Stimulated activated CD8-positive, alpha-beta memory T cell treated with anti-CD3 and anti-CD28 coated beads, Interleukin-7, amount 100 ng/mL, for 4 hours (primary cell): Measurements from ENCODE around the gene AMDHD1.

Source experiments
- DNase-seq, 2 donors: peaks; one replicate each; pipeline ENCODE4 v3.0.0-alpha.2; 2020; ENCODE audit warnings: low read depth in 2 of 2

AMDHD1 gene, protein sequence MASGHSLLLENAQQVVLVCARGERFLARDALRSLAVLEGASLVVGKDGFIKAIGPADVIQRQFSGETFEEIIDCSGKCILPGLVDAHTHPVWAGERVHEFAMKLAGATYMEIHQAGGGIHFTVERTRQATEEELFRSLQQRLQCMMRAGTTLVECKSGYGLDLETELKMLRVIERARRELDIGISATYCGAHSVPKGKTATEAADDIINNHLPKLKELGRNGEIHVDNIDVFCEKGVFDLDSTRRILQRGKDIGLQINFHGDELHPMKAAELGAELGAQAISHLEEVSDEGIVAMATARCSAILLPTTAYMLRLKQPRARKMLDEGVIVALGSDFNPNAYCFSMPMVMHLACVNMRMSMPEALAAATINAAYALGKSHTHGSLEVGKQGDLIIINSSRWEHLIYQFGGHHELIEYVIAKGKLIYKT

DNA sequence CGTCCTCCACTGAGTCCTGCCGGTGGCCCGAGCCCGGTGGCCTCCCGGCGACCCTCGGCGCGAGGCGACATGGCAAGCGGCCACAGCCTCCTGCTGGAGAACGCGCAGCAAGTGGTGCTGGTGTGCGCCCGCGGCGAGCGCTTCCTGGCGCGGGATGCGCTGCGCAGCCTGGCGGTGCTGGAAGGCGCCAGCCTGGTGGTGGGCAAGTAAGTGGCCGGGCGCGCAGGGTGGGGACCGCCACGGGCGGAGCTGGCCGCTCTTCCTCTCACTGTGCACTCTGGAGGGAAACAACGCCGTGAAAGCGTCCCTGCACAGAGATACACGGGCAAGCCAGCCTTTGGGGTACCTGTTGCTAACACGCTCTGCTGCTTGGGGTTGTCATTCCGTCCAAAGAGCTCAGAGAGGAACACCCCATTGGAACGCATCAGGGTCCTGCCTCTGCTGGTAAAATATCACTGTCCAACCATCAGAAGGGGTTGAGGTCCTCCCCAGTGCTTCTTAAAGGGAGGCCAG lies at the start of gene AMDHD1:
AMDHD1 (plus strand) TSS at position 2 of the 513 bp plus-strand sequence; CDS start at position 70, 68 bp downstream.
- peak in 1 of 2 donors; percentile 51 for DNase-seq

DNA sequence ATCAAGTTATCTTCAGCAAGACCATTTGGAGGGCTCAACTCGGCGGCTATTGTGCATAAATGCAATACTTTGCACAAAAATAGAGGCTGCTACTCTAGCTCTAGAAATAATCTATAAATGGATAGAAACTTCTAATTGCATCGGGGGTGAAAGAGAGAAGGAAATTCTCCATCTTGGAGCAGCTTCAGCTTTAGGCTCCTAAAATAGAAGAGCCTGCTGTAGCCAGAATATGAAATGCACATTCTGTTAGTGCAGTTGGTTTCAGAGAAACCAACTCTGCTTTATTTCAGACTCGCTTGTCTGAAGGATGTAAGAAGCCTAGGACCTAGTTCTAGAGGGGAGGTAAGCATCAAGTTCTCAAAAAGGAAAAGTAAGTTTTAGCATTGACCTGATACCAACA lies 46.3 kb upstream of the AMDHD1 start:
- no peak for DNase-seq

DNA sequence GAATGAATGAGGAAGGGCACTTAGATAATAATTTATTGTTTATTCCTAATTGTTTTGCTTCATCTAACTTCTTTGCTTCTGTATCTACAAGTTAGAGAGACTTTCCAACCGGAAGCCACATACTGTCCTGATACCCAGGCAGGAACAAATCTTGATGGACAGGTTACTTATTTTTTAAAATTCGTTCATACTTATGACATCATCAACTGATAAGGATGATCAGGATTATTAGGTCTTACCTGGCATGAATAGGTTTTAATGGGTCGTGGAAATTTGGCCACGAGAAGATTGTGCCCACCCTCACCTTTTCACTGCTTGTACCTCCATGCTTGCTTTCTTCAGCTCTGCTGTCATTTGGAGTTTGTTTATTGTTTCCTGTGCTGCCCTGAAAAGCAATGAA lies 45.0 kb upstream of the AMDHD1 start:
- DNase-seq, result no peak

DNA sequence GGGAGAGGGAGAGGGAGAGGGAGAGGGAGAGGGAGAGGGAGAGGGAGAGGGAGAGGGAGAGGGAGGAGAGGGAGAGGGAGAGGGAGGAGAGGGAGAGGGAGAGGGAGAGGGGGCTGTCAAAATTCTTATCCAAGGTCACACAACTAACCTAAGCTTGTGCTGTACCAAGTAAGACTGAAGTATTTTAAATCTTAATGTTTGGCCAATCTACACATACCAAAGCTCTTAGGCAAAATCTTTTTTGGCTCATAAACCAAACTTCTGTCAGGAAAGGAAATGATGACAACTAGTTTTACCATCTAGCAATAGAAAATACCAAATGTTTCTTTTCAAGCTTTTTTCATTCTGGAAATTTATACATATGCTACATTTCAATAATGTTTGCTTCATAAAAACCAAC lies 34.6 kb upstream of the AMDHD1 start:
- DNase-seq, result no peak

DNA sequence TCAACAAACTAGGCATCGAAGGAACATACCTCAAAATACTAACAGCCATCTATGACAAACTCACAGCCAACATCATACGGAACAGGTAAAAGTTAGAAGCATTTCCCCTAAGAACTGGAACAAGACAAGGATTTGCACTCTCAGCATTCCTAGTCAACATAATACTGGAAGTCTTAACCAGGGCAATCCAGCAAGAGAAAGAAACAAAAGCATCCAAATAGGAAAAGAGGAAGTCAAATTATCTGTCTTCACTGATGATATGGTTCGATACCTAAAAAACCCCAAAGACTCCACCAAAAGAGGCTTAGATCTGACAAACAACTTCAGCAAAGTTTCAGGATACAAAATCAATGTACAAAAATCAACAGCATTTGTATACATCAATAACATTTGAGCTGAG lies 33.3 kb upstream of the AMDHD1 start:
- DNase-seq, result no peak

DNA sequence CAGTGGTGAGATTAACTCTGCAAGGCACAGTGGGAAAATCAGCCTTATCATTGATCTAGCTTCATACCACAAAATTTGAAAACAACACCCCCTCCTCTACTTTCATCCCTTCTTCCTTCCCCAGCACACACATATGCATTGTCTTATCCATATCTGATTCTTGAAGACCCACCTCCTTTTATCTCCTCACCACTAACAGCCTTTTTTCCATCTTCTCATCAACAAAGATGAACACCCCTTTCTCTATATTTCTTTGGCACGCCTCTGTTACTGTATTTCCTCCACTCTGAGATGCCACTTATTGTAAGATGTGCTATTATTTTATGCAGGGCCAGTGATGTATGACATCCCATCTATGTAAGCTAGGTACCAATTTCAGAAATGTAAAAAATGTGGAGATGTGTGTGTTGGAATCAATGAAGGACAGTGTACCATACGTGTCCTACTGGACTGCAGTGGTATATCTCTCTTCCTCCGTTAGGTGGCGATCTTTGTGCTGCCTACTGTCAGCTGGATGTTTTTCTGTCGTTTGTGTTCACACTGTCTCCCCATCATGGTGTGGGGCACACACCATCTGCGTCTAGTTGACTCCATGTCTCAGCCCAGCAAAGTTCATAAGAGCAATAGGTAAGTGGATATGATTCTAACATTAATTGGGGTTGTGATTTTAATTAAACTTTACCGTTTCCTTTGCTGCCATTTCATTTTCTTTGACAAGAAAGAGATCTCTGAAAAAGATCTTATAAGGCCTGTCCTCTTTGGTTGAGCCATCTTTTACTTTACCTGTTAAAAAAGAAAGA lies 24.7 kb upstream of the AMDHD1 start:
- peak; percentile 6 to 13 for DNase-seq

DNA sequence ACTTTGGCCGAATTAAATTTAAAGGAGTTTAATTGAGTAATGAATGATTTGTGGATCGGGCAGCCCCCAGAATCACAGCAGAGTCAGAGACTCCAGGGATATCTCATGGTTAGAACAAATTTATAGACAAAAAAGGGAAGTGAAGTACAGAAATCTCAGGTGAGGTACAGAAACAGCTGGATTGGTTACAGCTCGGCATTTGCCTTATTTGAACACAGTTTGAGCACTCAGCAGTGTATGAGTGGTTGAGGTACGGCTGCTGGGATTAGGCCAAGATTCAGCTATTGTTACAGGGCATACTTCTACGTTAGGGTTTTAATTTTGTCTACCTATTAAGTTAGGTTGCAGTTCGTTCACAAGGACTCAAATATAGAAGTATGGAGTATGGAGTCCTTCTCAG lies 24.0 kb upstream of the AMDHD1 start:
- no peak for DNase-seq

DNA sequence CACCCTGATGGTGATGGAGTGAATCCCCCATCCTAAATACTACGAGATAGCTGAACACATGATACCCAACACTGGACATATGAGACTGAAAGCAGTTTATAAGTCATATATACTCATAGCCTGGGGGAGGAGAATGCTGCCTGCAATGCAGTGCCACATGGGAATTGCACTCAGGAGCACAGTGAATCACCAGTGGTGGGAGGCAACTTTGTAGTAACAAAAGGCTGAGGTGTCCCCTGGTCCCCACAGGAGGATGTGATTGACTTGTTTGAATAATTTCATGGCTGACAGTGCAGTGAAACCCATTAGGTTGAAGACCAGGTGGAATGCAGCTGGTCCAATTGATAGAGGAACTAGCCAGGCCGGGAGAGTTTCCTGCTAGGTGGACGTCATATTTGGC lies 20.9 kb upstream of the AMDHD1 start:
- DNase-seq, result no peak

DNA sequence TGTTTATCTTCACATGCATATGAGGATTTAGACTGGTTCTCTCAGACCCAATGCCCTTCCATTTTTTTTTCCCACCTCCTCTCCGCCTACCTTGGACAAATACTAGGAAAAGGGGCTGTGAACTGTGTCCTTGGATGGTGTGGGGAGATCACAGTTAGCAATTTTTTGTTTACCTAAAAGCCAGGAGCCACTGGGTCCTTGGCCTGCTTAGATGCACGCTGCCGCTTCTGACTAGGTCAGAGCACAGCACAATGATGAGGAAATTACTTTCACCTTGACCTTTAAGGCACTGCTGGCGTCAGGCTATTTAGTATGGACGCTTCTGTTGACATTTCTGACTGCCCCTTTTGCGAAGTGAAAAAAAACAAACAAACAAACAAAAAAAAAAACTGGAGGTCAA lies 2.6 kb upstream of the AMDHD1 start:
- no peak for DNase-seq

DNA sequence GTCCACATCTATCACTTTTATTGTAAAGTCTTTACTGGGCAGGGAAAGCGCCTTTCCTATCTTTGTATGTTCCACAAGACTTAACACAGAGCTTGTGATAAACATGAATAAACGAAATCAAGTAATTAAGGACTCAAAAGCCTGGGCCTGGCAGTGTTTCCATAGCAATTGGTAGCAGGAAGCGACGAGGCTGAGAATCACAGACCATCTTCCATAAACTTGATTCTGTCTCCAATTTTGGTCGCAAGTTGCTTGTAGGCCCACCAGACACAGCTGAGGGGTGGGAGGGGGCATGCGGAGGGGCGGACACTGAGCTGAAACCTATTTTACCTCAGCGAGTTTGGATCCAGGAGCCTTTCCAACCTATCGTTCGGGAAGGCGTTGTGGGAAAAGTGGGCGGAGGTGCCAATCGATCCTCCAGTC lies 1.0 kb upstream of the AMDHD1 start:
- DNase-seq, result no peak

DNA sequence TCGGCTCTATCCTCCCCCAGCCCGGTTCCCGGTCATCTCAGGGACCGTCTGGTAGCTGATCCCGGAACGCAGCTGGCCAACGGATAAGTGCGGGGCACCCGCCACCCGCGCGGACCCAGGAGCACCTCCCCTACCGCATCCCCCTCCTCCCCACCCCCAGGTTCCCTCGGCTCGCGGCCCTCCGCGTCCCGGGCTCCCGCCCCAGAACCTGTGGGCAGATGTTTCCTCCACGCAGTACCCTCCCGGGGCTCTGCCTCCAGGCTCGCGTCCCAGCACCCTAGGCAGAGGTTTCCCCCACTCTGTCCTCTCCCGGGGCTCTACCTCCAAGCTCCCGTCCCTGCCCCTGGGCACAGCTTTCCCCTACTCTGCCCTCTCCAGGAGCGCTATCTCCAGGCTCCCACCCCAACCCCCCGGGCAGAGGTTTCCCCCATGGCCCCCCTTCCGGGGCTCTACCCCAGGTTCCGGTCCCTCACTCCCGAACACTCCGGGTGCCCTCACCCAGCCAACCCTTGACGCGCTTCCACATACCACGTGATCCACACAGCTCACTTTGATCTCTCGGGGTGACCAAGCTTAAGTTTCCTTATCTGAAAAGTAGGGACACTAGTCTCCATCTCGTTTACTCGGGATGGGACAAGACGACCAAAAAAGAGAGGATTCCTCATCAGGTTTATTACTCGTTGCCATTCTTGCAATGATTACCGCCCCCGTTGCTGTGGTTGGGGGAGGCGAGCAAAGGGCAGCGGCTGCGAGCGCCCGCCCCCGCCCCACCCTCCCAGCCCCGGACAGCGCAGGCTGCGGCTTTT lies 404 bp upstream of the AMDHD1 start, which contains the start of gene CCDC38:
CCDC38 (minus strand) TSS at position 91 of the 806 bp plus-strand sequence. CDS start 6,105 bp downstream, outside the sequence.
- peak; percentile 75 to 76 for DNase-seq

DNA sequence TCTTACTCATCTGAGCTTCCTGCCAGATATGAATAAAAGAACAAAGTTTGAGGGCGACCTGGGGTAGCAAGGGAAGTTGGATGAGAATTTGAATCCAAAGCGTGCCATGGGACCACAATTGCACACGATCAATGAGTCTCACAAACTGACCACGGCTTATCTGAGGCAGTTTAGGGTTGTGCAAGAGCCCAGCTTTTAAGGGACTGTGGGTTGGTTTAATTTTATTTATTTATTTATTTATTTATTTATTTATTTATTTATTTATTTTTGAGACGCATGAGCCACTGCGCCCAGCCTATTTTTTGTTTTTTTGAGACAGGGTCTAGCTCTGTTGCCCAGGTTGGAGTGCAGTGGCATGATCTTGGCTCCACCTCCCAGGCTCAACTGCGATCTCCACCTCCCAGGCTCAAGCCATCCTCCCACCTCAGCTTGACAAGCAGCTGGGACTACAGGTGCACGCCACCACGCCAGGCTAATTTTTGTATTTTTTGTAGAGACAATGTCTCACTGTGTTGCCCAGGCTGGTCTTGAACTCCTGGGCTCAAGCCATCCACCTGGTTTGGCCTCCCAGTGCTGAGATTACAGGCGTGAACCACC lies 1.1 kb downstream of the AMDHD1 start:
- no peak for DNase-seq

DNA sequence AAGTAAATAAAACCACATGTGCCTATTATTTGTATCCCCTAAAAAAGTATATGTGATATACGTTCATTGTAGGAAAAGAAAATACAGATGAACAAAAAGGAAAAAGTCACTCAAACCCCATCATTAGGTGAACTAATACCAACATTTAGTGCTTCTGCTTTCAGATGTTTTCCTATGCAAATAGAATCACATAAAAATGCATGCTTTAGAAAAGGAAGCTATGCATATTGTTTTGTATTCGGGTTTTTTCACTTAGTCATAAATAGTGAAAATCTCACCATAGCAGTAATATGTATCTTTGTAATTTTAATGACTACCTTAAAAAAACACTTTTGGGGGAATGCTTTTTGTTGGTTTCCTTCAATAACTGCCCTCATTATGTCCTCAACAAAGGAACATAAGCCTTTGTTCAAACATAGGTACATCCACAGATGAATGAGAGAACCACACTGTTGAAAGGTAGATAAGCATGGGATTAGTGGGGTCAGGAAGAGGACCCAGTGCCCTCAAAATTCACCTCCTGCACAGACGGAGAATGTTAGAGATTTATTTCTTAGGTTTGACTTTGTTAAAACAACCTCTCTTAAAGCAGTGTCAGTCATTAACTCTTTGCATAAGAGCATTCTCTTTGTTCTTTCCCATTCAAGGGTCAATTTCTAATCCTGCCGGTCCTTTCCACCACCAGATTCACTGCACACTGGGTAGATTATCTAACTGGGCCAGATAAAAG lies 6.5 kb downstream of the AMDHD1 start:
- no peak for DNase-seq

DNA sequence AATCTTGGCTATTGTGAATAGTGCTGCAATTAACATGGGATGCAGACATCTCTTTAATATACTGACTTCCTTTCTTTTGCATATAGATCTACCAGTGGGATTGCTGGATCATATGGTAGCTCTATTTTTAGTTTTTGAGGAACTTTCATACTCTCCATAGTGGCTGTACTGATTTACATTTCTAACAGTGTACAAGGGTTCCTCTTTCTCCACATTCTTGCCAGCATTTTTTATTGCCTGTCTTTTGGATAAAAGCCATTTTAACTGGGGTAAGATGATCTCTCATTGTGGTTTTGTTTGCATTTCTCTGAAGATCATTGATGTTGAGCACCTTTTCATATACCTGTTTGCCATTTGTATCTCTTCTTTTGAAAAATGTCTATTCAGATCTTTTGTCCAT lies 8.4 kb downstream of the AMDHD1 start:
- no peak for DNase-seq

DNA sequence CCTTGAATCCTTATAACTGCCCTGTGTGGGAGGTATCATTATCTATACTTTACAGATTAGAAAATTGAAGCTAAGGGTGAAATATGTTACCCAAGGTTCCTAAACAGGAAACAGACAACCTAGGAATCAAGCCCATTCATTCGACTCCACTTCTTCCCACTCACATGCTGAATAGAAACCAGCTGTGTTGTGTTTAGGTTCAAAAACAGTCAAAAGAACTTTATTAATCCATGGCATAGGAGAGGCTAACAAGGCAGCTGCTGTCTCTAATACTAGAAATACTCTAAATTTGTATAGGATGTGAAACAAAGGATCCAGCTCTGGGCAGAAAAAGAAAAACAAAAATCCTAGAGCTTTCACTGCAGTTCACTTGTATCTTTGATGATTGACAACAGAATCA lies 9.9 kb downstream of the AMDHD1 start:
- DNase-seq, result no peak

DNA sequence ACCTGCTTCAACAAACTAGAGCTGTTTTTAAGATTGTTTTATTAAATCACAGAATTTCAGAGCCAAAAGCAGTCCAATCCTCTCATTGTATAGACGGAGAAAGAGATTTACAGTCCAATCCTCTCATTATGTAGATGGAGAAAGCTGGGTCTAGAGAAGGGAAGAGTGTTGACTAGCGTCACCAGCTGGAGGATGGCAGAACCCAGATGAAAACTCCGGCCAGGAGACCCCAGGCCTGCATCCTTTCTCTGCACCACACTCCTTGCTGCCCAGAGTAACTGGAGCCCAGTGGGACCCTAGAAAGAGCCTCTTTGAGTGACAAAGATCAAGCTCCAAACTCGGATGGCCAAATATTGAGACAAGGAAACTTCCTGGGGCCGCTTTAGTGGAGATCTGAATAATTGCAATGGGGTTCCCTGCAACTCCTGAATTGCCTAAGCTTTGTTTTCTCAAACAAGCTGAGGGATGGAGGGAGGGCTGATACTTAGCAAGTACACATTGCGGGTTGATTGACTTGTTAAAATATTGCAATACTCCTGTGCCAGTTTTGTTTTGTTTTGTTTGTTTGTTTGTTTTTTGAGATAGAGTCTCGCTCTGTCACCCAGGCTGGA lies 12.5 kb downstream of the AMDHD1 start:
- no peak for DNase-seq

DNA sequence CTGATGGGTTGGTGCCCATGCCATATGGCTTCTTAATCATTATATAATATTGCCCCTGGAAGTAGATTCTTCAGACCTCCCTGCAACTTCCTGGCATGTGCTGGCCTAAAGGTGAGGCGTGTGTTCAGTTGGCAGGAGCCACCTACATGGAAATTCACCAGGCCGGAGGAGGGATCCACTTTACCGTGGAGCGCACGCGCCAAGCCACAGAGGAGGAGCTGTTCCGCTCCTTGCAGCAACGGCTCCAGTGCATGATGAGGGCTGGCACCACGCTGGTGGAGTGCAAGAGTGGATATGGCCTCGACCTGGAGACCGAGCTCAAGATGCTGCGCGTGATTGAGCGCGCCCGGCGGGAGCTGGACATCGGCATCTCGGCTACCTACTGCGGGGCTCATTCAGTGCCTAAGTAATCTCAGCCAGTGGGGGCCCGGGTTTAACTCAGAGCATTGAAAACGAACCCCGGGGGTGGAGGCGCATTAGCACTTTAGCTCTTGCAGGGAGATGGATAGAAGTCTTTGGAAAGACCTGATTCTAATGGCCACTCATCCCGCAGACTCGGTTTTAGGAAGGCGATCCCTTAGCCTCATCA lies 13.5 kb downstream of the AMDHD1 start:
- DNase-seq, result no peak

DNA sequence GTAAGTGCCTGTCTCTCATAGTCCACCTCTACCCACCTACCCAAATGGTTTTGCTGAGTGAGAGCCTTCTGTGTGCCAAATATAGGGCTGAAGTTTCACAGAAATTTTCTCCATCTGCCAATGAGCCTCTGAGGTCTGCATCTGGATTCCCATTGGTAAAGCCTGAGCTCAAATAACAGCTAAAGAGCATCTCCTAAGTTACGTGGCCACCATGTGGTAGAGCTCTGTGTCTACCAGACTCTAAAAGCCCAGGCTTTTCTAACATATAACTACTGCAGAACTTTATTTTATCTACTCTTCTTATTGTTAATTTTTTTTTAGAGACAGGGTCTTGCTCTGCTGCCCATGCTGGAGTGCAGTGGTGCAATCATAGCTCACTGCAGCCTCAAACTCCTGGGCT lies 16.0 kb downstream of the AMDHD1 start:
- no peak for DNase-seq

DNA sequence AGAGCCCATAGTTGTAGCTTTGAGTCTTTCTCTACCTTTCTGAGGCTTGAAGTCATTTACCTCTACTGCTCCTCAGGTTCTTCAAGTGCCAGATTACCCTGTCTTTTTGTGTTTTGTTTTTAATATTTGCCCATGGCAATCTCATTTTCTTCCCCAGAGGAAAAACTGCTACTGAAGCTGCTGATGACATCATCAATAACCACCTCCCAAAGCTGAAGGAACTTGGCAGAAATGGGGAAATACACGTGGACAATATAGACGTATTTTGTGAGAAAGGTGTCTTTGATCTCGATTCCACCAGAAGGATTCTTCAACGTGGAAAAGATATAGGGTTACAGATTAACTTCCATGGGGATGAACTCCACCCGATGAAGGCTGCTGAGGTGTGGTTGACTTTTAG lies 17.1 kb downstream of the AMDHD1 start:
- no peak for DNase-seq

DNA sequence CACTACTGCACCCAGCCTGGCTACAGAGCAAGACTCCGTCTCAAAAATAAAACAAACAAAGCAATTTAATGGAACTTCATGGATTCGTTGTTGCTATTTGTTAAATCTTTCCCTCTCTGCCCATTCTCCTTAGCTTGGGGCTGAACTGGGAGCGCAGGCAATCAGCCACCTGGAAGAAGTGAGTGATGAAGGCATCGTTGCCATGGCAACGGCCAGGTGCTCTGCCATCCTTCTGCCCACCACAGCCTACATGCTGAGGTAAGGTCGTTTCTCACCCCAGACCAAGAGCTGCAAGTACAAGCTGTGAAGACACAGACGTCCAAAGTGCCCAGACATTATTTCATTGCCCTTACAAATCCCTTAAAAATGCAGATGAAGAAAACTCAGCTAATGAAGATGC lies 19.1 kb downstream of the AMDHD1 start:
- DNase-seq, result no peak
